ENCODE results near the gene MAP1LC3B.
"Not testable (repeated sequence)": the region's sequence is repeated elsewhere in the genome, so short reads cannot be mapped to it uniquely, and the experiment has no call there.

Gene MAP1LC3B

DNA sequence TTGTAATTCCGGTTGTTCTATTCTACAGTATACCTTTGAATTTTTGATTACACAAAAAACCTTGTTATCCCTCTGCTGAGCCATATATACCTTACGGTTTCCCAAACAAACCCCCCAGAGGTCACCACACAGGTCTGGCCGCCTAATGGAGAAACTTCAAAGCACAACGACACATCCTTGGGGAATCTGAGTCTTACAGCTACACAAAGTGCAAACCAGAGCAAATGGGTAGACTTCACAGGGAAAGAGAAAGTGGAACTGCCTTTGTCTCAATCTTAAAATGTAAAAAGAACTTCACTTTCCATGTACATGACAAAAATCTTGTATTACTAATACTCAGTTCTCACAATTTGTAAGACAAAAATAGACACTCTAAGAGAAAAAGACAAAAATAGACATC, 11.3 kb upstream of the MAP1LC3B start:
- no peak for DNase-seq (ENCODE audit: low read depth)

DNA sequence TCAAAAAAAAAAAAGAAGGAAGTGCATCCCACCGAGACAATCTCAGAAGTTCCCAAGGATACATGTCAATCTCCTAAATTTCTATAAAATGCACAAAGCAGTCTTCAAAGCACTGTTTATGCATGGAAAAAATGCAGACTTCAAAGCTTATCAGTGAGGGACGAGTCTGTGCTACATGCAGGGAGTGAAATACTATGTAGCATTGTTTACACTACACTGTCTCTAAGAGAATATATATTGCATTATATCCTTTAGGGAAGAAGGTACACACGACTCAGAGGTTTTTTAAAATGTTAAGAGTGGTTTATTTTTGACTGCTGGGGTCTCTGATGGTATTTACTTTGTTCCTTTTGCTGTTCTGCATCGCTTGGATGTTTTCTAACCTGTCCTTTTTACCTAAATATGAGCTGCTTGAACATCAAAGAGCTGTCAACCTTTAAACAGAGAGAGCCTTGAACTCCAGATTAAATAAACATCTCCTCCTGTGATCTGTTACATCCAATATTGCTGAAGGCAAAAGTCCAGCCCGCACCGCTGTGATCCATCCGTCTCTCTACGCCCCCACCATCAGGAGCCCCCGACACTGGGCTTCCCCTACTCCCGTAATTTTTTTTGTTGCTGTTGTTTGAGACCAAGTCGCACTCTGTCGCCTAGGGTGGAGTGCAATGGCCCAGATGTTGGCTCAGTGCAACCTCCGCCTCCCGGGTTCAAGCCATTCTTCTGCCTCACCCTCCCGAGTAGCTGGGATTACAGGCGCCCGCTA, 9.9 kb upstream of the MAP1LC3B start:
- no peak for DNase-seq (ENCODE audit: low read depth)

DNA sequence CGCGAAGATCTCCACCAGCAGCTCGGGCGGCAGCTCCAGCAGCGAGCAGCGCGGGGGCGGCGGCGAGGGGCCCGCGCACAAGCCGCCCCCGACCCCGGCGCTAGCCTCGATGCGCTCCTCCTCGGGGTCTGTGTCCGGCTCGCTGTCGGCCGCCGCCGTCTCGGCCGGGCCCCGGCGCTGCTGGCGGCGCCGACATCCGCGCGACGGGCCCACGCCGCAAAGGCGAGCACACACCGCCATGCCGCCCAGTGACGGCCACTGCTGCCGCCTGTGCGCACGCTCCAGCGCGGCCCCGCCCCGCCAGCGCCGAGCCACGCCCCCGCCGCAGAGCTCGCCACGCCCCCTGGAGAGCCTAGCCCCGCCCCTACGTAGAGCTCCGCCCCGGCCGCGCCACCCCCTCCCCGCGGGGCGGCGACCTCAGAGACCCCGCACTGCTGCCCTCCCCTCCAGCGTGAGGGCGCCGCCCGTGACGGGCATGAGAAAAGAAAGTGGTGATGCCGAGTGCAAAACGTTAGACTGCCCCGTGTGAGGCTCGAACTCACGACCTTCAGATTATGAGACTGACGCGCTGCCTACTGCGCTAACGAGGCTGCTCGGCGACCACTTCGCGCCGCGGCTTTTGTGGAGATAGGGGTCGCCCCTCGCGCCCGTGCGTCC, 8.5 kb upstream of the MAP1LC3B start, which contains the start of gene FBXO31:
Gene FBXO31 (minus strand): TSS at position 272 of the 657 bp plus-strand sequence. CDS start 32 bp downstream, at position 240.
- peak; percentile 76 for DNase-seq (ENCODE audit: low read depth)

DNA sequence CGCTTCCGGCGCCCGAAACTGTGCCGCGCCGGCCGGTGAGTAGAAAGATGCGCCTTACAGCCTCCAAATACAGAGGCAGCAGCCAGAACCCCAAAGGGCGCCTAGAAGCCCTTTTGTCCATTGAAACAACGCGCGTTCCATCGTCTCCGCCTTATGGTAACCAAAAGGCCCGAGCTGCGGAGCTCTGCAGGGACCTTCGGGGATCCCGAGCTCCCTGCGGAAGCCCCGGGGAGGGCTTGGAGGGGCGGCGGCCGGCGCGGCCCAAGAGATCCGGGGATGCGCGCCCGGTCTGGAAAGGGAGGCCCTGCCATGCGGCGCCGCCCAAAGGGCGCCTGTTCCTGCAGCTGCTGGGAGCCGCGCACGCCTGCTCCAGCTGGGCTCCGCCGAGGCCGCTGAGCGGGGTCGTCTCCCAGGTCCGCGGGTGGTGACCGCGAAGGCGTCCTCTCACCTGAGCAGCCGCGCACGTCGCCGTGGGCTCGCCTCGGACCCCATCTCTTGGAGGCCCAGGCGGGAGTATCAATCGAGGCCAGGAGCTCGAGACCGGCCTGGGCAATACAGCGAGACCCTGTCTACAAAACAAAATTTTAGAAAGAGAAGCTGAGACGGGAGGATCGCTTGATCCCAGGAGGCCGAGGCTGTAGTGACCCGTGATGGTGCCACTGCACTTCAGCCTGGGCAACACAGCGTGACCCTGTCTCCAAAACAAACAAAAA, 7.8 kb upstream of the MAP1LC3B start:
- DNase-seq (ENCODE audit: low read depth) = no peak

DNA sequence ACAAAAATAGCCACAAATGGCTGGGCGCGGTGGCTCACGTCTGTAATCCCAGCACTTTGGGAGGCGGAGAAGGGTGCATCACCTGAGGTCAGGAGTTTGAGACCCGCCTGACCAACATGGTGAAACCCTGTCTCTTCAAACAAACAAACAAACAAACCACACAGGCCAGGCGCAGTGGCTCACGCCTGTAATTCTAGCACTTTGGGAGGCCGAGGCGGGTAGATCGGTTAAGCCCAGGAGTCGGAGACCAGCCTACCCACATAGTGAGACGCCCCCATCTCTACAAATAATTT, 7.3 kb upstream of the MAP1LC3B start:
- not testable (repeated sequence) for DNase-seq (ENCODE audit: low read depth)

DNA sequence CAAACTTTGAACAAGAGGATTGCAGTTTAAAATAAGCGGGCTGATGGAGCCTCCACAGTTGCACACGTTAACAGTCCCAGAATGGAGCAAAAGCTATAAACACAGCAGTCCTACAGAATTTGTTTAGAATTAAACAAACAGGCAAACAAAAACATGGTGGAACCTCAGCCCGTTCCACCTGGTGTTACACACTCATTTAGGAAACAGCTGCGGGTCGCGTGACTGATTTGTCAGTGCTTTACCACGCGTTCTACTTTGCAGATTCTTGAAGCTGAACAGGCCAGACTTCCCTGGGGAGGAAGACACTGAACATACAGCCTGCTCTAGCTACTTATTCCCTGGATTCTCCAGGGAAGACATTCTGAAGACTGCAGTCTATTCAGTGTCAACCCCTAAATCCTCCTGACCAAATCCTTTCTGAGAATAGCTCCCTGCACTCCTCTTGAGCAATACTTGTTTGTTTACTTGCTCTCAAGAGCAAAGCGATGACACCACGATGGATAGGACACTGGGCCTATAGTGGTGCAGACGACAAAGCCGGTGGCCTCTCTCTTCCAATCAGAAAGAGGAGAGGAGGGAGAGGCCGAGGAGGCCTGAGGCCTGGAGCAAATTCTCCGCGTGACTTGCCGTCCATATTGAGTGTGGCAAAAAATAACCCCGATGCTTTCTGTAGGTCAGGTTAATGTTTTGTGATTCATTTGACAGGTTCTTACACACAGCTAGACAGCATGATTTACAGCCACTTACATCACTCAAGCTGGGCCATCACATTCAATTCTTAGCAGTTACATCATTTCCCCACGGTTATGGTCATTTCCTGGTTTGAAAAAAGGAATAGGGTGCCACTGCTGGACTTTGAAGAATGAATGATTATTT, 4.0 kb upstream of the MAP1LC3B start:
- peak; percentile 76 for DNase-seq (ENCODE audit: low read depth)

DNA sequence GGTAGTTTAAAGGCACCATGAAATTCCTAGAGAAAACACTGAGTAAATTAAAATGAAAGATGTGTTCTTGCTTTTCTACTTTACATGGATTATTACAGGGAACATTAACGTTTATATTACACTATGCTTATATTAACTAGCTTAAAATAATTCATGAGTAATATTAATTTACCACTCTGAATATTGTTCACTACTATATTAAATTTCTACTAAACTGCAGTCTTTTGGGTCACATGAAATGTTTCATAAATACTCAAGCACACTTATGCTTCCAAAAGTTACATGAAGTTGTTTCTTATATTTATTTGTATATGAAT, 3.4 kb upstream of the MAP1LC3B start:
- no peak for DNase-seq (ENCODE audit: low read depth)

DNA sequence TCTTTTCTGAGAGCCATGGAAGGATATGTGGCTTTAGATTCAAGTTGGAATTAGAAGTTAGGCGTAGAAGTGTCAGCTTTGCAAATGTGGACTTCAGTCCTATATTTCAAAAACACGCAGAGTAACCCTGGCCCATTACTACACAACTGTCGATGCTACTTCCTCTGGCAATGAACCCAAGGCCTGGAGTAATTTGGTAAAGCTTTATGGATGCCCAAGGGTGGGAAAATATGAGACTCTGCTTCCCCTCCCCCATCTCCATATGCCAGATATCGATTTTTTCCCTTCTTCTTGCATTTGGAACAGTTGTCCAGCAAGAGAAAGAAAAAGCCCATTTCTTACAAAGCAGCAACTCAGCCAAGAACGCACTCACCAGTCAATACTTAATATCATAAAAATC, 2.9 kb upstream of the MAP1LC3B start:
- no peak for DNase-seq (ENCODE audit: low read depth)

DNA sequence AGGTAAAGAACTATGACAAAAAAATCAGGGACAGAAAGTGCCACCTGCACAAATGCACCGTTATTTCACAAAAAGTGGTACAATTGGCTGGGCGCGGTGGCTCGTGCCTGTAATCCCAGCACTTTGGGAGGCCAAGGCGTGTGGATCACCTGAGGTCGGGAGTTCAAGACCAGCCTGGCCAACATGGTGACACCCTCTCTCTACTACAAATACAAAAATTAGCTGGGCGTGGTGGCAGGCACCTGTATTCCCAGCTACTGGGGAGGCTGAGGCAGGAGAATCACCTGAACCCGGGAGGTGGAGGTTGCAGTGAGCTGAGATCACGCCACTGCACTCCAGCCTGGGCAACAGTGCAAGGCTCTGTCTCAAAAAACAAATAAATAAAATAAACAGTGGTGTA, 2.2 kb upstream of the MAP1LC3B start:
- not testable (repeated sequence) for DNase-seq (ENCODE audit: low read depth)

DNA sequence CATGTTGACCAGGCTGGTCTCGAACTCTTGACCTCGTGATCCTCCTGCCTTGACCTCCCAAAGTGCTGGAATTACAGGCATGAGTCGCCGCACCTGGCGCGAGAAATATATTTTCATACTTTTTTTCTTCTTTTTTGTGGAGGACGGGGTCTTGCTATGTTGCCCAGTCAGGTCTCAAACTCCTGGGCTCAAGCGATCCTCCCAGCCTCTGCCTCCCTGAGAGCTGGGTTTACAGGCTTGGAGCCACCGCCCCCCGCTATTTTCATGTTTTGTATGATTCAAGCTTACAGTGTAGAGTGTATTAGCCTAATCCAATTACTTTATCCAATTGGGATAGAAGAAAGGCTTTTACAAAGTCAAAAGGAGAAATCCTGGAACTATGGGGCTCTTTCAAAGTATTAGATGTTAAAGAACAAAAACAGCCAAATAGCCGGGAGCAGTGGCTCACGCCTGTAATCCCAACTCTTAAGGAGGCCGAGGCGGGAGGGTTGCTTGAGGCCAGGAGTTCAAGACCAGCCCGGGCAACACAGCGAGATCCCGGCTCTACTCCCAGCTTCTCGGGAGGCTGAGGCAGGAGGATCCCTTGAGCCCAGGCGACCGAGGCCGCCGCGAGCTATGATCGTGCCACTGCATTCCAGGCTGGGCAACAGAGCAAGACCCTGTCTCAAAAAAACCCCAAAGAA, 1.4 kb upstream of the MAP1LC3B start:
- no peak for DNase-seq (ENCODE audit: low read depth)

DNA sequence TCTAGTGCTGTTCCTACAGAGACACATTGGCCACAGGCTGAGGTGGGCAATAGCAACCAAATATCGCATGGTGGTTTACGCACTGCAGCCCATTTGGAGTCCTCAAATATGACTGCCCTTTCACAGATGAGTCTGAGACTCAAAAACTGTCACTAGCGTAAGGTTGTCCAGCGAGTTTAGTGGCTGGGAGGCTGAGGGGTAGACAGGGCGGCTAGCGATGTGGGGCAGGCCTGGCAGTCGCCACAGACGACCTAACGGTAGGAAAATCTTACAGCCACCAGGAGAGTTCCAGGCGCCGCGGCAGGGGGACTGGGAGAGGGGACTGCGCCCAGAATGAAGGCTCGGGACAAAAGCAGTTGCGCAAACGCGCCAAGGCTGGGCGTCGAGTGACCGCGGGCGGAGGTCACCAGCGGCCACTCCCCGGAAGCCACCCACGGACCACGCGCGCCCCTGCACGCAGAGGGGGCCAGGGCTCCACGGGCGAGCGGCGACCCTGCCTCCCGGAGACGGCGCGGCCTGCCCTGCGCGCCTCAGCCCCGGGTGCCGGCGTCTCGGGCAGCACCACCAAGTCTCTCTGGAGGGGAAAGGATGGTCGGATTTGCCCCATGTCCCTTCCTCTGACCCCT, 699 bp upstream of the MAP1LC3B start:
- DNase-seq (ENCODE audit: low read depth) = no peak

DNA sequence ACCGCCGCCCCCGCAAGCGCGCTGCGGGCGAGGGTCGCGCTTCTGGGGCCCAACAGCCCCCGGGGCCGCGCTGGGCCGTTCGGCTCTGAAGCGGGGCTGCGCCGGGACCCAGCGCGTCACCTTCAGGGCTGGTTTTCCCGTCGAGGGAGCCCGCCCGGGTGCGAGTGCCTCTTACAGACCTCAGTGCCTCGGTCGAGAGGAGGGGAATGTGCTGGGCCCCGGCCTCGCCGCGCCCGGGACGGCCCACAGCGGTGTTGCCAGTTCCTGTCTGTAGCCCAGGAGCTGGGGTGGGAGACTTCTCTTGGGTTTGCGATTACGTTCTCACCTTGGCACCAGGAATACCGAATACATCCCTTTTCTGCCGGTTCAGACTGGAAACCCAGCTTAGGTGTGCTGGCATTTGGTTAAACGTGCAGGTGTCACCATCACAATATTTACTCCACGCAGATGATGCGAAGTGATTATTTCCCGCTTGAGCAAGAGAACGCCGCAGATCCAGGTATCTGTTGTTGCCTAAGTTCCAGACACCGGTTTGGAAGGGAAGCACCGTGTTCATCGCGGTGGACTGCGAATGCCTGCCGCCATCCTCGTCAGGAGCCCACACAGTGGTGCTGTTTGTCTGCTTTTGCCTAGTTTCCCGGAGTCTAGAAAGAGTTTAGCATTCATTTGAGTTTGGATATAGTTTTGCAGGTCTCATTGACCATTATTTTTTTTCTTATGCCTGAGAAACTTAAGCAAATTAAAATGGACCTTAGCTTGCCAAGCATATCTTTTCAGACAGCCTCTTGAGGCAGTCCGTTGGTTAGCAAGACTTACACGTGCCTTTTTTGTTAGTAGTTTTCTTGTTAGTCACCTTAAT, 914 bp downstream of the MAP1LC3B start:
- no peak for DNase-seq (ENCODE audit: low read depth)

DNA sequence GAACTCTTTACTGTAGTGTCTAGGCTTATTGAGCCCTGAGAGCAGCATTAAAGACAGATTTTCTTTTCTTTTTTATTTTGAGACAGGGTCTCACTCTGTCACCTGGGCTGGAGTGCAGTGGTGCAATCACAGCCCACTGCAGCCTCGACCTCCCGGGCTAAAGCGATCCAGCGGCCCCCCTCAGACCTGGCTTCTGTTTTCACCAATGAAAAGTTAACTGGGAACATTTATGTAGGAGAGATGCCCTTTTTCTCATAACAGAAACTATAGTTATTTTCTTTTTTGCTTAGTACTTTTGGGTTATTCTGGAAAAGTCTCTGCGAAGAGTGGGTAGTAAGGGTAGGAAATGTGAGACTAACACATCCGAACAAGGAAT, 1.5 kb downstream of the MAP1LC3B start:
- no peak for DNase-seq (ENCODE audit: low read depth)

DNA sequence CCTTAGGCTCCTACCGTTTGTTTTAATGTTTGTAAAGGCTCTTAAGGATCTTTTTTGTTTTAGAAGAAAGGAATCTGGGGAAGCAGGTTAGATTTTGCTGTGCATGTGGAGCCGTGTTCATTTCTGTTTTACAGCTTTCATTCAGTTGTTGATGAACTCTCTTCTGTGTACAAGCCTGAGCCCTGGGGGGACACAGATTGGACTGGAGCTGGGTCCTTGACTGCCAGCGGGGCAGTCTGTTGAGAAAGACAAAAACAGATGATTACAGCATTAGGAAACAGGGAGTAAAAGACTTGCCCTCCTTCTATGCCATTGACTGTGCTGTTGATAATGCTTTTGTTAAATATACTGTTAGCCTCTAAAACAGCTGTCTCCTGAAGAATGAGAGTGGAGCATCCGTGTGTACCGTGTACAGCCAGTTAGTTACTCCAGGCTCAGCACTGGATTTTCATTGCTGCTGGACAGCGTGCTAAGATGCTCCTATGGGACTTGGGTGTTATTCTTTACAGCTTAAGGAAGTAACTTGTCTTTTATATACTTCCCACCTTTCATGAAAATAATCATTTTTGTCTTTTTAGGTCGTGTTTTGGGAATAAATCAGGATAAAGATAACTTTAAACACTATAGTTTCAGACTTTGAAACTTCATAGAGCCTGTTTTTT, 3.2 kb downstream of the MAP1LC3B start:
- DNase-seq (ENCODE audit: low read depth) = no peak

DNA sequence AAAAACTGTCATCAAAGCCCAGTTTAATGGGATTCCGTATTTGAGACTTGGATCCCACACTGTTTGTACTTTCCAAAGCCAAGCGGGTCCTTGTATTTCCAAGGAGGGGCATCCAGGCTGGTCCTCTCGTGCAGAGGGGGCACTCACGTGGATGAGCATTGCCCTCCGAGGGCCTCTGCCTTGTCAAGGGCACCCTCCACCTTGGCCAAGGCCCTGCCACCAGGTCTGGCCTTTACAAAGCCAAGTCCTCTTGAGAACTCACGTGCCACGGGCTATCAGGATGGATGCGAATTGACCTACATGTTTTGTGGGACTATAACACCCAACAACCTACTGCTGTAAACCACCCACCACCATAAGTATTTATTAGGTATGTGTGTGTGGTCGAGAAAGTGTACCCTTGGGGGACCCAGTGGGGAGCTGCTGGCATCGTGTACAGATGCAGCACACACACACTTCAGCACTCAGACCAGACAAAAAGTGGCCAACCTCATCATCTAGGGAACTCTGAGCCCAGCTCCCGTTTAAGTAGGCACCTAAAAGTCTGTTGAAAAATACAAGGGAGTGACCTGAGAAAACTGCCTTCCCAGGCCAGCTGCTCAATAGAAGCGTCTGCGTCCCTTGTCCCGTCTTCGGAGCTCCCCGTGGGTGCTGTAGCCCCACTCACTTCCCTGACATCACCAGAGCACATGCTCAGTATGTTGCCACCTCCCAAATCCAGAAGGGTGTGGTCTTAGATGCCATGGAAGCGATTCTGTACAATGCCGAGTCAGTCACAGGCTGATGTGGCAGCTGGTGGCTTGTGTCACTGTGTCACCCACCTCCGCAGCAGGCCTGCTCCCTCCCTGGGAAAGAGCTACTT, 12.9 kb downstream of the MAP1LC3B start:
- DNase-seq (ENCODE audit: low read depth) = no peak

DNA sequence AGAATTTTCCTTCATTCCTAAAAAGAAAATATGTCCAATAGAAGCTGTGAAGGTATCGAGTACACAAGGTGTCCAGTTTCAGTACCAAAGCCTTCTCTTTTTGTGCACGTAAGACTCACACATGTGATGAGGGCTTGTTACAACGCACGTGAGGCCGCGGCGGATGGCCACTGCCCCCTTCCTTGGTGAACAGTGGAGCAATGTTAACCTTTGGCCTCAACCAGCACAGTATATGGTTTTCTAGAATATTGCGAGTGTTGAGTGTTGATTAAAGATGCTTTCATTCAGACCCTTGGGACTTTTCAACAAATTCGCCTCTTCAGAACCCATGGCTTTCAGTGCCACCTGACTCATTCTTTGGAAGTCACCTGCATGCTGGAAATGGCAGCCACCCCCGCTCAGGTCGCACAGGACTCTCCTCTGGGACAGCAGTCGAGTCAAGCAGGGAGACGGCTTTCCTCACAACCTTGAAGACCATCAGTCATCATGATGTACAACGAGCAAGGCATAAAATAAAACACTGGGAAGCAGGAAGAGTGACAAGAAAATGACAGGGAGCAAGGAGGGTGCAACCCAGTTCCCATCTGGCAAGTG, 14.5 kb downstream of the MAP1LC3B start:
- no peak for DNase-seq (ENCODE audit: low read depth)

DNA sequence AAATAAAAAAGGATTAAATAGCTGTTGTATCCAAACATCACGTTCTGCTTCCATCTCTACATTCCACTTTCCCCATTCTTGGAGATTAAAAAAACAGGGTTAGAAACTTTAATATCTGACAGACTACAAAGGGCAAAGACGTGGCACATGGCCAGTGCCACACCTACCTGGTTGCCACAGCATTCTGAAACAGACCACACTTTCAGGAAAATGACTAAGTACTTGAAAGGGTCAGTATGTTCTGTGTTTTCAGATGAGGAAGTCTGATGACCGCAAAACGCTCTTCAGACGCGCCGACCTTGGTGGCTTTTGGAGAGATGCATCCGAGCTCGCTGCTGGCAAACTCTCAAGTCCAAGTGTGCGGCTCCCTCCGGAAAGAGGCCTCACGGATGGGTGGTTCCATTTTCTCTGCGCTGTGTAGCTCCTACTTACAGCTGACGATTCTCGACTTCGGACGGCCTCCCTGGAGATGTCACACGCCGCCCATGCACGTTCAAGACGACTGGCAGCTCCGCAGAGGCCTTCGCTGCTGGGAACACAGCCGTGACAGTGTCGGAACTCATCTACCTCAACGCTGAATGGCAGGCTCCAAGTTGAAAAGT, 15.5 kb downstream of the MAP1LC3B start:
- DNase-seq (ENCODE audit: low read depth) = no peak

DNA sequence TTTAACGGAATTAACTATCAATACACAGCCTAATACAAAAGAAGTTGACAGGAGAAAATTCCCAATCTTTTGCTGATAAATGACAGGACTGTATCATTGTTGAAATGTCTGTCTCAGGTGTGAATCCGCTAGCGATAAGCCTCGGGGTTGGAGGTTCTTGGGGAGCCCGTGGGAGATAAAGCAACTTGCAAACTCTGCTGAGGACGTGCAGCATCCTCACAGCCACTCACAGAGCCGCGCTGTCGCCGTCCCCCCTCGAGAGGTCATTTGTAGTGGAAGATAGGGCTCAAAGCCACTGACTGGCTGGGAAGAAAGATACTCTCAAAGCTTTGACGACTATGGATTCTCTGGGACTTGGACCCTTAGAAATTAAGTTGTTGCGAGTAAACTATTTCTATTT, 17.0 kb downstream of the MAP1LC3B start:
- no peak for DNase-seq (ENCODE audit: low read depth)
